Activated CD4-positive, alpha-beta memory T cell treated with anti-CD3 and anti-CD28 coated beads for 36 hours (primary cell): ENCODE data around the gene CTIF. TPM values are rescaled to one million over a fixed set of nuclear protein-coding genes. Genes with fewer than 3 reads are reported as not detected.
"Not testable (repeated sequence)": the region's sequence is repeated elsewhere in the genome, so short reads cannot be mapped to it uniquely, and the experiment has no call there.

Experiments
- CTCF ChIA-PET: fragments of 350-600 bp; sonication (Branson Sonifier 250); formaldehyde crosslinking; loops from one replicate; lab custom pipeline; 2021; ENCODE audit warnings: antibody characterized with exemption, inconsistent platforms; lab: Charles Lee
- POLR2A ChIA-PET: fragments of 350-600 bp; sonication (Branson Sonifier 250); formaldehyde crosslinking; loops from one replicate; lab custom pipeline; 2021; ENCODE audit warnings: antibody characterized with exemption; lab: Charles Lee
- DNase-seq: peaks from one replicate; pipeline ENCODE4 v3.0.0-alpha.2; 2020
- H3K27ac Mint-ChIP-seq: one replicate; pipeline ENCODE4 v1.8.0; 2021; ENCODE audit warnings: mixed read lengths
- H3K27me3 Mint-ChIP-seq: one replicate; pipeline ENCODE4 v1.8.0; 2021; ENCODE audit warnings: mixed read lengths
- H3K36me3 Mint-ChIP-seq: one replicate; pipeline ENCODE4 v1.8.0; 2021; ENCODE audit warnings: mixed read lengths
- H3K4me1 Mint-ChIP-seq: one replicate; pipeline ENCODE4 v1.8.0; 2021; ENCODE audit warnings: low read depth, mixed read lengths
- H3K4me3 Mint-ChIP-seq: one replicate; pipeline ENCODE4 v1.8.0; 2021; ENCODE audit warnings: mild to moderate bottlenecking, mixed read lengths
- H3K9me3 Mint-ChIP-seq: one replicate; pipeline ENCODE4 v1.8.0; 2021; ENCODE audit warnings: mixed read lengths
- intact Hi-C: fragments of 100-400 bp; cut with micrococcal nuclease; formaldehyde crosslinking; loops from one replicate; pipeline ENCODE4 v1.15.1; 2023
- total RNA-seq, 2 experiments: library from RNA; stranded (reverse); gene quantifications; one replicate each; pipeline ENCODE4 v1.2.3, GENCODE V29; 2021

CTIF gene
- total RNA-seq, 2 experiments from 2014 or later = 4.6 to 5.8 TPM

GRCh38 chr18:48639772-48640432, 101.1 kb downstream of the CTIF start:
- Mint-ChIP-seq H3K9me3 (peaks cover 5% of the 10 kb centered on the region), H3K36me3 (no peaks in the 10 kb centered on the region), H3K27me3 (peaks cover 1% of the 10 kb centered on the region), H3K4me1 (no peaks in the 10 kb centered on the region), H3K4me3 (no peak overlapping the region), H3K27ac (no peak overlapping the region)
- intact Hi-C loops = no loop called here
- ChIA-PET POLR2A (no interaction called here), CTCF (interaction anchor here (1.7 kb wide), 1 partner anchor 164 kb away, joined by 7 read pairs; no protein-coding TSS in a partner anchor)
- DNase-seq = no peak

- Mint-ChIP-seq H3K4me3 (no peak overlapping the region), H3K27me3 (peaks cover 1% of the 10 kb centered on the region), H3K27ac (no peak overlapping the region), H3K9me3 (peaks cover 5% of the 10 kb centered on the region), H3K4me1 (no peaks in the 10 kb centered on the region), H3K36me3 (no peaks in the 10 kb centered on the region)
- intact Hi-C loops = no loop called here
- ChIA-PET CTCF (interaction anchor here (1.7 kb wide), 1 partner anchor 165 kb away, joined by 7 read pairs; no protein-coding TSS in a partner anchor), POLR2A (no interaction called here)
- no peak for DNase-seq
Measured at GRCh38 chr18:48640566-48641270, 101.9 kb downstream of the CTIF start.

- Mint-ChIP-seq H3K9me3 (peaks cover 5% of the 10 kb centered on the region), H3K4me3 (no peak overlapping the region), H3K36me3 (no peaks in the 10 kb centered on the region), H3K27ac (no peak overlapping the region), H3K27me3 (peaks cover 5% of the 10 kb centered on the region), H3K4me1 (no peaks in the 10 kb centered on the region)
- DNase-seq = no peak
- ChIA-PET POLR2A (no interaction called here), CTCF (no interaction called here)
- intact Hi-C loops = no loop called here
Measured at GRCh38 chr18:48641981-48642380, 103.2 kb downstream of the CTIF start.

- no peaks in the 10 kb centered on the region for H3K4me1 Mint-ChIP-seq
- ChIA-PET CTCF (no interaction called here), POLR2A (no interaction called here)
- H3K36me3 Mint-ChIP-seq = no peaks in the 10 kb centered on the region
- peaks cover 5% of the 10 kb centered on the region for H3K27me3 Mint-ChIP-seq
- H3K4me3 Mint-ChIP-seq = no peak overlapping the region
- no peak for DNase-seq
- no peak overlapping the region for H3K27ac Mint-ChIP-seq
- H3K9me3 Mint-ChIP-seq = peaks cover 5% of the 10 kb centered on the region
- intact Hi-C loops = no loop called here
Measured at GRCh38 chr18:48642503-48642902, 103.7 kb downstream of the CTIF start.

GRCh38 chr18:48643262-48643661, 104.4 kb downstream of the CTIF start:
- H3K4me3 Mint-ChIP-seq = no peak overlapping the region
- ChIA-PET CTCF (no interaction called here), POLR2A (no interaction called here)

GRCh38 chr18:48644029-48644428, 105.2 kb downstream of the CTIF start:
- POLR2A ChIA-PET = no interaction called here
- Mint-ChIP-seq H3K4me3 (no peak overlapping the region), H3K27ac (no peak overlapping the region), H3K4me1 (no peaks in the 10 kb centered on the region), H3K36me3 (no peaks in the 10 kb centered on the region), H3K9me3 (peaks cover 5% of the 10 kb centered on the region), H3K27me3 (peaks cover 4% of the 10 kb centered on the region)
- intact Hi-C loops = no loop called here
- CTCF ChIA-PET = no interaction called here
- DNase-seq = no peak

More at GRCh38 chr18:48643262-48643661, 104.4 kb downstream of the CTIF start:
- H3K27ac Mint-ChIP-seq = no peak overlapping the region
- H3K27me3 Mint-ChIP-seq = peaks cover 4% of the 10 kb centered on the region
- intact Hi-C loops = no loop called here
- DNase-seq = no peak
- H3K4me1 Mint-ChIP-seq = no peaks in the 10 kb centered on the region
- H3K36me3 Mint-ChIP-seq = no peaks in the 10 kb centered on the region
- peaks cover 5% of the 10 kb centered on the region for H3K9me3 Mint-ChIP-seq

- intact Hi-C loops = no loop called here
- Mint-ChIP-seq H3K4me3 (no peak overlapping the region), H3K9me3 (peaks cover 5% of the 10 kb centered on the region), H3K36me3 (no peaks in the 10 kb centered on the region), H3K27ac (no peak overlapping the region), H3K4me1 (no peaks in the 10 kb centered on the region), H3K27me3 (peaks cover 4% of the 10 kb centered on the region)
- no peak for DNase-seq
- ChIA-PET CTCF (interaction anchor here (1.1 kb wide), 1 partner anchor 170 kb away, joined by 3 read pairs; no protein-coding TSS in a partner anchor), POLR2A (no interaction called here)
Measured at GRCh38 chr18:48645427-48646002, 106.7 kb downstream of the CTIF start.

- ChIA-PET POLR2A (no interaction called here), CTCF (interaction anchor here (0.7 kb wide), 1 partner anchor 476 kb away, joined by 4 read pairs; no protein-coding TSS in a partner anchor)
- intact Hi-C loops = no loop called here
- no peaks in the 10 kb centered on the region for H3K4me1 Mint-ChIP-seq
- H3K36me3 Mint-ChIP-seq = no peaks in the 10 kb centered on the region
- no peak for DNase-seq
- H3K4me3 Mint-ChIP-seq = no peak overlapping the region
- no peak overlapping the region for H3K27ac Mint-ChIP-seq
- H3K27me3 Mint-ChIP-seq = peaks cover 4% of the 10 kb centered on the region
- H3K9me3 Mint-ChIP-seq = peaks cover 5% of the 10 kb centered on the region
Measured at GRCh38 chr18:48646976-48647375, 108.1 kb downstream of the CTIF start.

- no peak overlapping the region for H3K27ac Mint-ChIP-seq
- no peaks in the 10 kb centered on the region for H3K36me3 Mint-ChIP-seq
- ChIA-PET POLR2A (no interaction called here), CTCF (interaction anchor here (0.9 kb wide), 1 partner anchor 173 kb away, joined by 3 read pairs; no protein-coding TSS in a partner anchor)
- H3K9me3 Mint-ChIP-seq = peaks cover 2% of the 10 kb centered on the region
- no peaks in the 10 kb centered on the region for H3K4me1 Mint-ChIP-seq
- peaks cover 4% of the 10 kb centered on the region for H3K27me3 Mint-ChIP-seq
- intact Hi-C loops = no loop called here
- no peak overlapping the region for H3K4me3 Mint-ChIP-seq
- DNase-seq = no peak
Measured at GRCh38 chr18:48649231-48649630, 110.4 kb downstream of the CTIF start.

- DNase-seq, H3K4me1 Mint-ChIP-seq, CTCF ChIA-PET, intact Hi-C loops, H3K9me3 Mint-ChIP-seq, H3K27me3 Mint-ChIP-seq, H3K36me3 Mint-ChIP-seq, H3K4me3 Mint-ChIP-seq, H3K27ac Mint-ChIP-seq, POLR2A ChIA-PET: not testable (repeated sequence)
Measured at GRCh38 chr18:48654591-48654990, 115.8 kb downstream of the CTIF start.

- intact Hi-C loops = no loop called here
- Mint-ChIP-seq H3K4me3 (no peak overlapping the region), H3K9me3 (peaks cover 2% of the 10 kb centered on the region), H3K4me1 (no peaks in the 10 kb centered on the region), H3K36me3 (no peaks in the 10 kb centered on the region), H3K27ac (no peak overlapping the region), H3K27me3 (no peaks in the 10 kb centered on the region)
- CTCF ChIA-PET = no interaction called here
- POLR2A ChIA-PET = no interaction called here
- no peak for DNase-seq
Measured at GRCh38 chr18:48655508-48655907, 116.7 kb downstream of the CTIF start.

GRCh38 chr18:48656176-48656575, 117.3 kb downstream of the CTIF start:
- intact Hi-C loops = no loop called here
- peaks cover 2% of the 10 kb centered on the region for H3K9me3 Mint-ChIP-seq

More at GRCh38 chr18:48656176-48656575, 117.3 kb downstream of the CTIF start:
- Mint-ChIP-seq H3K27ac (no peak overlapping the region), H3K27me3 (no peaks in the 10 kb centered on the region), H3K4me1 (no peaks in the 10 kb centered on the region), H3K36me3 (no peaks in the 10 kb centered on the region), H3K4me3 (no peak overlapping the region)
- ChIA-PET CTCF (no interaction called here), POLR2A (no interaction called here)
- no peak for DNase-seq
